HepG2 (cell line): Measurements from ENCODE around the gene HOXA4. TPM values are rescaled to one million over a fixed set of nuclear protein-coding genes. Genes with fewer than 3 reads are reported as not detected.

Experiments
- ATAC-seq: fragments of 200-7000 bp; cut with Tn5 transposase; 3 replicates; pipeline ENCODE4 v1.9.1; 2020; ENCODE audit warnings: mild to moderate bottlenecking, moderate library complexity
- BruUV-seq: library from RNA; stranded (reverse); fragments of 400-500 nt; replicated peaks from 2 replicates; lab custom pipeline; 2021; lab: Mats Ljungman, UMichigan
- CTCF ChIA-PET: fragments of 300-600 bp; formaldehyde crosslinking; extraction: SDS; loops from one replicate; lab custom pipeline; 2021; ENCODE audit warnings: low total read pairs, inconsistent platforms, low intra/inter-chr PET ratio; lab: Yijun Ruan, JAX
- POLR2A ChIA-PET: fragments of 350-600 bp; sonication (Branson Sonifier 250); formaldehyde crosslinking; loops from one replicate; lab custom pipeline; 2020; ENCODE audit warnings: antibody characterized with exemption, inconsistent platforms; lab: Yijun Ruan, JAX
- DNase-seq: peaks from one replicate; pipeline ENCODE4 v3.0.0-alpha.2; 2015; ENCODE audit warnings: low spot score
- FAIRE-seq: peaks from 3 replicates; lab custom pipeline; 2011; peaks lifted over from hg19 to GRCh38; lab: Jason Lieb, UNC
- H2AFZ ChIP-seq: one replicate; pipeline ENCODE4 v1.6.1; 2011; ENCODE audit warnings: low read length, inconsistent platforms
- H3K27ac ChIP-seq: fragments of 300-600 bp; 3 replicates; pipeline ENCODE4 v1.8.0; 2011; ENCODE audit warnings: mixed run types, mild to moderate bottlenecking, mixed read lengths, low read length, inconsistent platforms; ENCODE audit not compliant: insufficient read depth; ENCODE audit errors: extremely low read length
- H3K27me3 ChIP-seq, 2 experiments: fragments of 200-600 bp in 1 of 2; 2 replicates in 1 of 2; 3 replicates in 1 of 2; pipeline versions ENCODE4 v1.6.0 to v1.8.0; 2011; ENCODE audit warnings: low read length in 2 of 2, mild to moderate bottlenecking in 2 of 2, moderate library complexity in 2 of 2, inconsistent platforms in 1 of 2; ENCODE audit not compliant: insufficient read depth in 2 of 2, control insufficient read depth in 1 of 2
- H3K36me3 ChIP-seq, 2 experiments: fragments of 200-600 bp in 1 of 2; replicated peaks in 1 of 2; 2 replicates in 1 of 2; 3 replicates in 1 of 2; pipeline versions ENCODE4 v1.5.1 to v1.8.0; 2011; ENCODE audit warnings: low read length in 2 of 2, inconsistent platforms in 1 of 2; ENCODE audit not compliant: insufficient read depth in 2 of 2, control insufficient read depth in 1 of 2
- H3K4me1 ChIP-seq: 2 replicates; pipeline ENCODE4 v1.5.1; 2012; ENCODE audit warnings: low read length, inconsistent platforms; ENCODE audit not compliant: insufficient read depth
- H3K4me2 ChIP-seq: 2 replicates; pipeline ENCODE4 v1.6.0; 2011; ENCODE audit warnings: low read depth, low read length, inconsistent platforms
- H3K4me3 ChIP-seq, 3 experiments: fragments of 200-600 bp in 1 of 3; sonication (generic), shearing (Covaris generic) in 1 of 3; replicated peaks in 1 of 3; 2 replicates each; pipeline ENCODE4 v1.5.1; 2011 to 2016; ENCODE audit warnings: low read length in 3 of 3, inconsistent platforms in 2 of 3, low read depth in 2 of 3, mild to moderate bottlenecking in 2 of 3, control low read depth in 1 of 3, mixed read lengths in 1 of 3; ENCODE audit not compliant: insufficient read depth in 1 of 3
- H3K79me2 ChIP-seq: one replicate; pipeline ENCODE4 v1.6.1; 2011; ENCODE audit warnings: low read length, inconsistent platforms; ENCODE audit not compliant: insufficient read depth
- H3K9ac ChIP-seq: 2 replicates; pipeline ENCODE4 v1.6.0; 2011; ENCODE audit warnings: mild to moderate bottlenecking, low read depth, low read length, inconsistent platforms; ENCODE audit not compliant: insufficient read depth
- H3K9me3 ChIP-seq: 2 replicates; pipeline ENCODE4 v1.5.1; 2012; ENCODE audit warnings: mild to moderate bottlenecking, low read length
- H4K20me1 ChIP-seq: 2 replicates; pipeline ENCODE4 v1.6.0; 2011; ENCODE audit warnings: inconsistent platforms, mild to moderate bottlenecking, low read length, moderate library complexity; ENCODE audit not compliant: insufficient read depth
- FOXK1 ChIP-seq: sonication (generic); formaldehyde crosslinking; IDR thresholded peaks from 2 replicates; pipeline ENCODE4 v1.4.0; 2020; ENCODE audit warnings: low read depth, missing genetic modification reagents, borderline replicate concordance
- HDAC1 ChIP-seq: sonication (generic); formaldehyde crosslinking; IDR thresholded peaks from 2 replicates; pipeline ENCODE4 v1.5.1; 2020; ENCODE audit warnings: mild to moderate bottlenecking, missing genetic modification reagents
- HOXA9 ChIP-seq: sonication (generic); formaldehyde crosslinking; IDR thresholded peaks from 2 replicates; pipeline ENCODE4 v1.8.1; 2022; ENCODE audit warnings: missing genetic modification reagents, mild to moderate bottlenecking, moderate library complexity, borderline replicate concordance
- ISX ChIP-seq: sonication (generic); formaldehyde crosslinking; conservative IDR thresholded peaks from 2 replicates; pipeline ENCODE4 v1.5.0; 2020; ENCODE audit warnings: missing genetic modification reagents
- PPARG ChIP-seq: conservative IDR thresholded peaks from 2 replicates; pipeline ENCODE4 v1.6.1; 2016; ENCODE audit warnings: missing biosample characterization, missing genetic modification reagents
- PREB ChIP-seq: sonication (generic); formaldehyde crosslinking; IDR thresholded peaks from 2 replicates; pipeline ENCODE4 v1.4.0; 2020; ENCODE audit warnings: missing genetic modification reagents
- PRPF4 ChIP-seq: fragments of 200-400 bp; formaldehyde crosslinking; IDR thresholded peaks from 2 replicates; pipeline ENCODE4 v1.6.1; 2016; ENCODE audit warnings: low read length, low read depth; ENCODE audit not compliant: poor library complexity, severe bottlenecking
- SOX5 ChIP-seq: IDR thresholded peaks from 2 replicates; pipeline ENCODE4 v1.6.1; 2016; ENCODE audit warnings: borderline replicate concordance
- ZBED4 ChIP-seq: sonication (generic); formaldehyde crosslinking; IDR thresholded peaks from 2 replicates; pipeline ENCODE4 v1.4.0; 2020; ENCODE audit warnings: missing genetic modification reagents, borderline replicate concordance
- ZBTB42 ChIP-seq: sonication (generic); formaldehyde crosslinking; IDR thresholded peaks from 2 replicates; pipeline ENCODE4 v1.5.0; 2020; ENCODE audit warnings: mild to moderate bottlenecking, missing genetic modification reagents
- ZNF263 ChIP-seq: sonication (generic); formaldehyde crosslinking; IDR thresholded peaks from 2 replicates; pipeline ENCODE4 v1.4.0; 2020; ENCODE audit warnings: missing genetic modification reagents
- ZNF367 ChIP-seq: sonication (generic); formaldehyde crosslinking; IDR thresholded peaks from 2 replicates; pipeline ENCODE4 v1.4.0; 2020; ENCODE audit warnings: missing genetic modification reagents, borderline replicate concordance
- ZNF713 ChIP-seq: sonication (generic); formaldehyde crosslinking; IDR thresholded peaks from 2 replicates; pipeline ENCODE4 v1.4.0; 2020; ENCODE audit warnings: mild to moderate bottlenecking, missing genetic modification reagents
- ZNF879 ChIP-seq: sonication (generic); formaldehyde crosslinking; IDR thresholded peaks from 2 replicates; pipeline ENCODE4 v1.8.1; 2023; ENCODE audit warnings: missing genetic modification reagents
- WGBS: methylation state at CpG from one replicate; pipeline ENCODE4 v1.1.6; 2017; ENCODE audit warnings: low lambda C conversion rate; 5-methylcytosine and 5-hydroxymethylcytosine counted together
- in situ Hi-C: cut with HindIII; loops from 2 replicates; pipeline ENCODE4 v1.10.0; 2017; ENCODE audit warnings: low pct_unique_long_range_greater_than_20kb; ENCODE audit not compliant: extremely low pct_ligation_motif_present
- intact Hi-C: fragments of 100-400 bp; cut with micrococcal nuclease; formaldehyde crosslinking; loops from one replicate; pipeline ENCODE4 v1.10.0; 2022; ENCODE audit not compliant: unreplicated experiment
- polyA plus RNA-seq, 8 experiments: library from polyadenylated mRNA; depleted of rRNA in 3 of 8; stranded (reverse) in 7 of 8; unstranded in 1 of 8; fragments of >200 nt; fragmentation: Illumina TruSeq in 4 of 8; extraction: Trizol in 4 of 8; gene quantifications; 2 replicates each; pipeline versions ENCODE4 v1.2.1 to v1.2.3, GENCODE V29; 2011 to 2016; ENCODE audit warnings: low read depth in 4 of 8, missing spikeins in 1 of 8, mixed read lengths in 1 of 8; ENCODE audit not compliant: insufficient read depth in 1 of 8
- total RNA-seq, 5 experiments: library from RNA; depleted of rRNA; stranded (reverse); fragments of >200 nt; fragmentation: Illumina TruSeq; extraction: Trizol; gene quantifications; 2 replicates each; pipeline ENCODE4 v1.2.3, GENCODE V29; 2016; ENCODE audit warnings: low read depth in 1 of 5

The HOXA4 gene
- total and polyA plus RNA-seq, 2 of the 13 experiments (the other 11 are each of a cell fraction or from before 2014, with no cell fraction given) = 2.4 to 5.4 TPM

GRCh38 chr7:27119412-27119911 lies 11.1 kb downstream of the HOXA4 start:
- Histone ChIP-seq H3K27ac (no peak overlapping the region), H4K20me1 (peaks cover 13% of the 10 kb centered on the region), H3K4me1 (peaks cover 48% of the 10 kb centered on the region), H3K79me2 (peaks cover 57% of the 10 kb centered on the region), H3K4me3 (0 out of 6 replicates have a peak overlapping the region, but pooled peaks of 1 of the 3 experiments have one; percentile 87), H3K36me3 (peaks cover 0 to 7% of the 10 kb centered on the region in 2 experiments; a peak in 2 of 5 replicates), H3K4me2 (peak overlapping the region; percentile 87), H3K27me3 (no peaks in the 10 kb centered on the region; a peak in 1 of 5 replicates), H3K9me3 (no peaks in the 10 kb centered on the region), H2AFZ (no peak overlapping the region), H3K9ac (no peak overlapping the region)
- in situ Hi-C loops = no loop called here
- ChIA-PET POLR2A (interaction anchor here (0.9 to 5.8 kb wide), 6 partner anchors 8 to 29 kb away, joined by 3 to 118 read pairs (median 4); partner anchors contain the start of gene HOXA4), CTCF (no interaction called here)
- DNase-seq (no peak), ATAC-seq (no peak), FAIRE-seq (no peak)
- intact Hi-C loops = no loop called here
- no peak for TF ChIP-seq PRPF4
- no peak for TF ChIP-seq ZNF367 (CRISPR knock-in tag)
- TF ChIP-seq HOXA9 (CRISPR knock-in tag) = no peak
- TF ChIP-seq FOXK1 (CRISPR knock-in tag) = no peak
- peak; percentile 91 for TF ChIP-seq ZNF263 (CRISPR knock-in tag)
- 82% methylated on average over 1 of the region's 1 CpG for WGBS
- BruUV-seq = no TSS peak

- peaks cover 57% of the 10 kb centered on the region for H3K79me2 ChIP-seq
- H3K4me2 ChIP-seq = peak overlapping the region; percentile 39
- no peak overlapping the region for H3K9ac ChIP-seq
- H3K36me3 ChIP-seq = peaks cover 0 to 6% of the 10 kb centered on the region in 2 experiments; a peak in 2 of 5 replicates
- BruUV-seq = no TSS peak
- no peak for DNase-seq
- no peak for ATAC-seq
- H2AFZ ChIP-seq = no peak overlapping the region
- H3K4me1 ChIP-seq = peaks cover 40% of the 10 kb centered on the region
- POLR2A ChIA-PET = interaction anchor here (5.8 kb wide), 1 partner anchor 14 kb away, joined by 118 read pairs; the partner anchor contains the start of gene HOXA4
- H3K9me3 ChIP-seq = no peaks in the 10 kb centered on the region
- in situ Hi-C loops = no loop called here
- H3K27ac ChIP-seq = no peak overlapping the region
- no peak for FAIRE-seq
- H3K27me3 ChIP-seq = no peaks in the 10 kb centered on the region; a peak in 1 of 5 replicates
- intact Hi-C loops = no loop called here
- CTCF ChIA-PET = no interaction called here
- no peak overlapping the region for H3K4me3 ChIP-seq
- H4K20me1 ChIP-seq = peaks cover 13% of the 10 kb centered on the region
- 95% methylated on average over 3 of the region's 3 CpGs for WGBS
- TF ChIP-seq ZNF713 (CRISPR knock-in tag) = no peak
- no peak for TF ChIP-seq ZNF879 (CRISPR knock-in tag)
- TF ChIP-seq ISX (CRISPR knock-in tag) = no peak
- no peak for TF ChIP-seq PPARG (CRISPR knock-in tag)
- no peak for TF ChIP-seq ZBTB42 (CRISPR knock-in tag)
- TF ChIP-seq SOX5 (CRISPR knock-in tag) = no peak
- no peak for TF ChIP-seq ZBED4 (CRISPR knock-in tag)
- no peak for TF ChIP-seq HDAC1 (CRISPR knock-in tag)
- no peak for TF ChIP-seq PREB (CRISPR knock-in tag)
Measured at GRCh38 chr7:27118580-27118979, 12.0 kb downstream of the HOXA4 start.
